H9 (cell line): ENCODE results near the gene PELO. TPM values are rescaled to one million over a fixed set of nuclear protein-coding genes. Genes with fewer than 3 reads are reported as not detected.

ENCODE experiments used
- DNase-seq: peaks from one replicate; pipeline ENCODE4 v3.0.0-alpha.2; 2017
- H2AFZ ChIP-seq: one replicate; pipeline ENCODE4 v1.6.1; 2013; ENCODE audit warnings: mild to moderate bottlenecking, low read length, control low read depth, moderate library complexity
- H2AK5ac ChIP-seq: 2 replicates; pipeline ENCODE4 v1.6.1; 2013; ENCODE audit warnings: low read length, control low read depth, mixed read lengths; ENCODE audit not compliant: insufficient read length
- H2BK120ac ChIP-seq: one replicate; pipeline ENCODE4 v1.6.1; 2013; ENCODE audit warnings: low read depth, mild to moderate bottlenecking, low read length, control low read depth, inconsistent platforms; ENCODE audit not compliant: poor library complexity, severe bottlenecking
- H2BK12ac ChIP-seq: 2 replicates; pipeline ENCODE4 v1.6.1; 2013; ENCODE audit warnings: low read length, control low read depth, mixed read lengths, low read depth; ENCODE audit not compliant: insufficient read length
- H2BK15ac ChIP-seq: 2 replicates; pipeline ENCODE4 v1.6.1; 2013; ENCODE audit warnings: low read depth, low read length, control low read depth
- H2BK20ac ChIP-seq: one replicate; pipeline ENCODE4 v1.6.1; 2013; ENCODE audit warnings: low read depth, mild to moderate bottlenecking, low read length, control low read depth, inconsistent platforms; ENCODE audit not compliant: poor library complexity, severe bottlenecking
- H2BK5ac ChIP-seq: 2 replicates; pipeline ENCODE4 v1.6.1; 2013; ENCODE audit warnings: low read length, control low read depth, mixed read lengths; ENCODE audit not compliant: insufficient read length
- H3K14ac ChIP-seq: 2 replicates; pipeline ENCODE4 v1.6.1; 2013; ENCODE audit warnings: low read length, control low read depth; ENCODE audit not compliant: insufficient read depth
- H3K18ac ChIP-seq: 2 replicates; pipeline ENCODE4 v1.6.1; 2013; ENCODE audit warnings: low read depth, mild to moderate bottlenecking, mixed read lengths, low read length, control low read depth; ENCODE audit not compliant: insufficient read length
- H3K23ac ChIP-seq: 2 replicates; pipeline ENCODE4 v1.6.1; 2013; ENCODE audit warnings: low read length, control low read depth, mixed read lengths, low read depth; ENCODE audit not compliant: insufficient read length
- H3K23me2 ChIP-seq: 2 replicates; pipeline ENCODE4 v1.6.1; 2013; ENCODE audit warnings: low read depth, mild to moderate bottlenecking, mixed read lengths, low read length, control low read depth; ENCODE audit not compliant: insufficient read length, poor library complexity, severe bottlenecking
- H3K27ac ChIP-seq: 2 replicates; pipeline ENCODE4 v1.5.1; 2013; ENCODE audit warnings: low read length, control low read depth, mixed read lengths, low read depth; ENCODE audit not compliant: insufficient read length
- H3K27me3 ChIP-seq: 2 replicates; pipeline ENCODE4 v1.6.1; 2013; ENCODE audit warnings: low read length, control low read depth, inconsistent platforms; ENCODE audit not compliant: insufficient read depth
- H3K4ac ChIP-seq: 2 replicates; pipeline ENCODE4 v1.6.1; 2013; ENCODE audit warnings: low read depth, mild to moderate bottlenecking, control low read depth, inconsistent platforms, low read length, moderate library complexity
- H3K4me1 ChIP-seq: 2 replicates; pipeline ENCODE4 v1.6.1; 2013; ENCODE audit warnings: low read length, control low read depth, inconsistent platforms; ENCODE audit not compliant: insufficient read depth
- H3K4me2 ChIP-seq: 2 replicates; pipeline ENCODE4 v1.6.1; 2013; ENCODE audit warnings: low read length, control low read depth, mixed read lengths; ENCODE audit not compliant: insufficient read length, insufficient read depth
- H3K56ac ChIP-seq: 2 replicates; pipeline ENCODE4 v1.6.1; 2013; ENCODE audit warnings: low read depth, mild to moderate bottlenecking, mixed read lengths, low read length, control low read depth; ENCODE audit not compliant: insufficient read length
- H3K79me1 ChIP-seq: 2 replicates; pipeline ENCODE4 v1.6.1; 2013; ENCODE audit warnings: low read depth, mild to moderate bottlenecking, moderate library complexity, low read length, control low read depth, inconsistent platforms; ENCODE audit not compliant: insufficient read depth, poor library complexity, severe bottlenecking
- H3K79me2 ChIP-seq: 2 replicates; pipeline ENCODE4 v1.6.1; 2013; ENCODE audit warnings: low read length, control low read depth, inconsistent platforms; ENCODE audit not compliant: insufficient read depth
- H3K9ac ChIP-seq: 2 replicates; pipeline ENCODE4 v1.6.1; 2013; ENCODE audit warnings: low read length, control low read depth, mixed read lengths; ENCODE audit not compliant: insufficient read length; ENCODE audit errors: extremely low read depth
- H3K9me3 ChIP-seq: one replicate; pipeline ENCODE4 v1.6.1; 2013; ENCODE audit warnings: low read depth, low read length, inconsistent platforms; ENCODE audit not compliant: control insufficient read depth
- H3T11ph ChIP-seq: one replicate; pipeline ENCODE4 v1.6.1; 2013; ENCODE audit warnings: mild to moderate bottlenecking, low read length, control low read depth, inconsistent platforms
- H4K20me1 ChIP-seq: one replicate; pipeline ENCODE4 v1.6.1; 2013; ENCODE audit not compliant: control insufficient read depth, insufficient read length, insufficient read depth
- H4K5ac ChIP-seq: 2 replicates; pipeline ENCODE4 v1.6.1; 2013; ENCODE audit warnings: low read depth, mild to moderate bottlenecking, mixed read lengths, low read length, control low read depth; ENCODE audit not compliant: insufficient read length
- H4K8ac ChIP-seq: replicated peaks from 2 replicates; pipeline ENCODE4 v1.6.1; 2013; ENCODE audit warnings: low read length, control low read depth, mixed read lengths, low read depth; ENCODE audit not compliant: insufficient read length
- H4K91ac ChIP-seq: 2 replicates; pipeline ENCODE4 v1.6.1; 2013; ENCODE audit warnings: low read depth, mild to moderate bottlenecking, moderate library complexity, mixed read lengths, low read length, control low read depth; ENCODE audit not compliant: insufficient read length
- H3K27ac Mint-ChIP-seq, 3 experiments: 2 replicates in 2 of 3; 3 replicates in 1 of 3; pipeline ENCODE4 v1.8.0; 2020 to 2021; ENCODE audit warnings: mixed read lengths in 3 of 3, mild to moderate bottlenecking in 1 of 3, moderate library complexity in 1 of 3
- H3K27me3 Mint-ChIP-seq: 2 replicates; pipeline ENCODE4 v1.8.0; 2021; ENCODE audit warnings: low read depth, mild to moderate bottlenecking, moderate library complexity, mixed read lengths
- H3K36me3 Mint-ChIP-seq, 3 experiments: 2 replicates in 2 of 3; 3 replicates in 1 of 3; pipeline ENCODE4 v1.8.0; 2020 to 2021; ENCODE audit warnings: low read depth in 3 of 3, mixed read lengths in 3 of 3; ENCODE audit not compliant: insufficient read depth in 1 of 3
- H3K4me1 Mint-ChIP-seq, 2 experiments: 2 replicates each; pipeline ENCODE4 v1.8.0; 2020; ENCODE audit warnings: mixed read lengths in 2 of 2
- H3K4me3 Mint-ChIP-seq, 2 experiments: 2 replicates in 1 of 2; 3 replicates in 1 of 2; pipeline ENCODE4 v1.8.0; 2020 to 2021; ENCODE audit warnings: mild to moderate bottlenecking in 2 of 2, mixed read lengths in 2 of 2, moderate library complexity in 1 of 2
- H3K9me3 Mint-ChIP-seq, 2 experiments: 2 replicates in 1 of 2; 3 replicates in 1 of 2; pipeline ENCODE4 v1.8.0; 2020; ENCODE audit warnings: mild to moderate bottlenecking in 2 of 2, mixed read lengths in 2 of 2, moderate library complexity in 1 of 2
- CTCF ChIP-seq: fragments of 200-600 bp; sonication (generic); conservative IDR thresholded peaks from 3 replicates; pipeline ENCODE4 v1.8.0; 2021; ENCODE audit warnings: antibody characterized with exemption, mild to moderate bottlenecking
- WGBS: extraction: QIAGEN DNeasy Blood & Tissue Kit; methylation state at CpG from one replicate; pipeline ENCODE4 v1.1.7; 2013; ENCODE audit warnings: missing lambda C conversion rate, low lambda C conversion rate, mixed read lengths; ENCODE audit not compliant: insufficient read length; ENCODE audit errors: extremely low coverage; 5-methylcytosine and 5-hydroxymethylcytosine counted together
- total RNA-seq: library from RNA; stranded (reverse); gene quantifications from 2 replicates; pipeline ENCODE4 v1.2.1, GENCODE V29; 2021

The PELO gene
- total RNA-seq, 1 experiment from 2014 or later = 20.3 TPM

- H3K9ac ChIP-seq = no peak overlapping the region
- Mint-ChIP-seq H3K27ac (no peak overlapping the region; a peak in 1 of 7 replicates), H3K4me3 (no peak overlapping the region), H3K9me3 (no peaks in the 10 kb centered on the region), H3K36me3 (no peaks in the 10 kb centered on the region), H3K27me3 (no peaks in the 10 kb centered on the region), H3K4me1 (no peaks in the 10 kb centered on the region)
- no peak for TF ChIP-seq CTCF
- DNase-seq = no peak
- no peaks in the 10 kb centered on the region for H3K27me3 ChIP-seq
- no peak overlapping the region for H2BK5ac ChIP-seq
- H3K79me1 ChIP-seq = no peaks in the 10 kb centered on the region
- no peak overlapping the region for H3K56ac ChIP-seq
- no peak overlapping the region for H3K4ac ChIP-seq
- H3K27ac ChIP-seq = no peak overlapping the region
- no peak overlapping the region for H3K23ac ChIP-seq
- H4K91ac ChIP-seq = no peak overlapping the region
- H4K20me1 ChIP-seq = no peaks in the 10 kb centered on the region
- no peak overlapping the region for H2BK120ac ChIP-seq
- no peak overlapping the region for H4K5ac ChIP-seq
- H2AFZ ChIP-seq = no peak overlapping the region
- no peaks in the 10 kb centered on the region for H3K9me3 ChIP-seq
- no peak overlapping the region for H2AK5ac ChIP-seq
- H3K23me2 ChIP-seq = no peaks in the 10 kb centered on the region
- H3K14ac ChIP-seq = no peak overlapping the region
- H4K8ac ChIP-seq = no peak overlapping the region
- no peak overlapping the region for H2BK12ac ChIP-seq
- no peak overlapping the region for H3K18ac ChIP-seq
- no peaks in the 10 kb centered on the region for H3K4me1 ChIP-seq
- H3T11ph ChIP-seq = no peak overlapping the region
- no CpG with 5 or more reads among the region's 5 CpGs for WGBS
- H2BK20ac ChIP-seq = no peak overlapping the region
- H3K4me2 ChIP-seq = no peak overlapping the region
- no peaks in the 10 kb centered on the region for H3K79me2 ChIP-seq
- H2BK15ac ChIP-seq = no peak overlapping the region
Observed at GRCh38 chr5:52758014-52758413, 29.7 kb upstream of the PELO start.
